ENCODE measurements around the gene KDM5B.
"Not testable (repeated sequence)": the region's sequence is repeated elsewhere in the genome, so short reads cannot be mapped to it uniquely, and the experiment has no call there.

Gene KDM5B

DNA sequence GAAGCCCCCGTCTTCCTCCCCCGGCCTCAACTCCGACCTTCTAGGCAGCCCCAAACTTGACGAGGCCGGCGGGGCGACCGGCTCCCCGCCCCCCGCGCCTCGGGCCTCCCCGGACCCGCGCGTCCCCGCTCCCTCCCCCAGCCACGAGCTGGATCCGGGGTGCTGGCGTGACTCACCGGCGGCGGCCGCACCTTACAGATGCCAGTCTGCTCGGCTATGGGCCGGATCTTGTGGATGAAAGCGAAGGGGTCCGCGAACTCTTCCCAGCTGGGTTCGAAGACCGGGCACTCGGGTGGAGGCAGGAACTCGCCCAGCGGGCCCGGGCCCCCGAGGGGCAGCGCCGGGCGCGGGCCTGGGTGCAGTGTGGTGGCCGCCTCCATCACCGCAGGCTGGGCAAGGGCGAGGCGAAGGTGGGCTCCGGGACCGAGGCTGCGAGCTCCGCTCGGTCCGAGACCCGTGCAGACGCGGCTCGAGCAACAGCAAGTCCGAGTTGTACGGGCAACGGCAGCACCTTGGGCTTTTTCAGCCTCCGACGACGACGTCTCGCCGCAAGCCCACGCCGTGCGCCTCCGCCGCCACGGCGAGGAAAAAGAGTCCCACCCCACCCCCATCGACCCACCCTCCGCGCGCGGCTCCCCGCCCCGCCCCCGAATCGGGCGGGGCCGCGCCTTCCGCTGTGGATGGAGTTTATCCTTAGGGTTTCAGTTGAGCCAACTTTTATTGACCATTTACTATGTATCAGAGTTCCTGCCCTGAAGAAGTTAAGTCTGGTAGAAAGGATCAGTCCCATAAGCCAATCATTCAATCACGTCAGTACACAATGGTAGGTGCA is at the start of gene KDM5B:
Gene KDM5B (minus strand): TSS at position 496 of the 832 bp plus-strand sequence. CDS start 116 bp downstream, at position 380.
- DNase-seq = peak; percentile 68 to 74

DNA sequence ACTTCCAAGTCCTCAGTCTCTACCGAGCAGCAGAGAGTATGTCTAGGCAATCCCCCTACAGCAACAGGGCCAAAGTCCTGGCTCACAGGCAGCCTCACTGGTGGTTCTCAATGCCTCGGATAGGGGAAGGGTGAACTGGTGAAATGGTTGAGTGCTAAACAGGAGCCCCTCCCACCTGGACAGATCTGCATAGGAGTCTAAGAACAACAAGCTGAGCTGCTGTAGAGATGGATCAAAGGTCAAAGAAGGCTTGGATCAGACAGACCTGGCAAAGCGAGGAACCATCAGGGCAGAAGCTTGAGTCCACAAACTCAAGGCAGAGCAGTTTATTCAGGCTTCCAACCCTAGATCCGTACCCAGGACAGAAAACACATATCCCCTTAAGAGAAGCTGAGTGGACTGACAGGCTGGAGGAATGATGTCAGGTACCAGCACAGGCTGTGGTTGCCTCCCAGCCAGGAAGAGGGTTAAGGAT is 49.0 kb upstream of the KDM5B start:
- no peak for DNase-seq

DNA sequence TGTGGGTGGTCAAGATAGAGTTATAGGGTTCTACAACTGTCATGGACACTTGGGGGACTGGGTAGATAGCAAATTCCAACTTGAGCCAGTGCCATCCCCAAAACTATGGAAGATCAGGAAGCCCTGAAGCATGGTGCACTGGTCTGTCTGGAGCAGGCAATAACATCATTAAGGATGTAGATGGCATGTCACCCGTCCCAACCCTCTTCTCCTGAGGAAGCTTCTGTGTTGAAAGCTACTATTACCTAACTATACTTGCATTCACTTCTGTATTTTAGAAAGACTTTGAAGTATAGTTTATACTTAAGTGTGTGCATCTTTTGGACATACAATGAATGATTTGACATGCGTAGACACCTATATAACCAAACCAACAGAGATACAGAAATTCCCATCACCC is 47.8 kb upstream of the KDM5B start:
- DNase-seq = no peak

DNA sequence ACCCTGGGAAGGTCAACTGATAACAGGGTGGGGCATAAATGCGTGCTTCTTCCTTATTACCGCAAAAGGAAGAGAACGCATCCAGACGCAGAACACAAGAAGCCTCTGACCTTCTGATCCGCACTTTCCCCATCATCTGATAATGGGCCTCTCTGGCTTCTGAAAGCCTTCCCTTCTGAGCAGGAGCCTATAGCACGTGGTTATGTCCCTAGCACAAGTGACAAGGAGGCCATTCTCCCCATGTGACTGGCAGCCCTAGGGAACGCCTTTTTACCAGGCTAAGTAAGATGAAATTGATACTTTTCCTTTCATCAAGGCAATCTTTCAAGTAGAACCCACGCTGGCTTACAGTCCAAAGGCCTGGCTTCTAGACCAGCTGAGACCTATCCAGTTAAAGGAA is 46.6 kb upstream of the KDM5B start:
- no peak for DNase-seq

DNA sequence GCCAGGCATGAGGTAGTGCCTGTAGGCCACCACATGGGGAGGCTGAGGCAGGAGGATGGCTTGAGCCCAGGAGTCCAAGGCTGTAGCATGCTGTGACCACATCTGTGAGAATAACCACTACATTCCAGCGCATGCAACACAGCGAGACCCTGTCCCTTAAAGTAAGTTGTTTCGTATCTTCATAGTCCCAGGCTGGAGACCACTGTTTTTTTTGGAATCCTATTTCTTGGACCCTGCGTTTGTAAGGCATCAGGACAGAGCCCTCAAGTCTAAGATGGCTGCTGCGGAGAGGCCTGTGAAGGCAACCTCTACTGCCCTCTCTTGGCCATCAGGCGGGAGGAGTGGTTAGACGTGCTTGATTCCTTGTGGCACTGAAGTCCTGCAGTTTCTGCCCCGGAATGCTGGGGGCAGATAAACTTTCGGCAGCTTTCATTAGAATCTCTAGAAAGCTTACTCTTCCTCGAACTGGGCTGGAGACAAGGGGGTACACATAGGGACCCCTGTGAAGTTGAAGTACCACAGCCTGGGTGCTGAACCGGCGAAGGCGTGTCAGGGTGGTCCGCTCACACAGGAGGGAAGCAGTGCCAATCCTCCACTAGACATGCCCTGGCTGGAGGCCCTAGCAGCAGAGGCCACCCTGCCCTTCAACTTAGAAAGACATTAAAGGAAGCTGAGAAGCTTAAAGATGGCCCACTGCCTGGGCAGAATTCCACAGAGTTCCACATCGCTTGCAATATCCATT is 44.1 kb upstream of the KDM5B start:
- DNase-seq = no peak

DNA sequence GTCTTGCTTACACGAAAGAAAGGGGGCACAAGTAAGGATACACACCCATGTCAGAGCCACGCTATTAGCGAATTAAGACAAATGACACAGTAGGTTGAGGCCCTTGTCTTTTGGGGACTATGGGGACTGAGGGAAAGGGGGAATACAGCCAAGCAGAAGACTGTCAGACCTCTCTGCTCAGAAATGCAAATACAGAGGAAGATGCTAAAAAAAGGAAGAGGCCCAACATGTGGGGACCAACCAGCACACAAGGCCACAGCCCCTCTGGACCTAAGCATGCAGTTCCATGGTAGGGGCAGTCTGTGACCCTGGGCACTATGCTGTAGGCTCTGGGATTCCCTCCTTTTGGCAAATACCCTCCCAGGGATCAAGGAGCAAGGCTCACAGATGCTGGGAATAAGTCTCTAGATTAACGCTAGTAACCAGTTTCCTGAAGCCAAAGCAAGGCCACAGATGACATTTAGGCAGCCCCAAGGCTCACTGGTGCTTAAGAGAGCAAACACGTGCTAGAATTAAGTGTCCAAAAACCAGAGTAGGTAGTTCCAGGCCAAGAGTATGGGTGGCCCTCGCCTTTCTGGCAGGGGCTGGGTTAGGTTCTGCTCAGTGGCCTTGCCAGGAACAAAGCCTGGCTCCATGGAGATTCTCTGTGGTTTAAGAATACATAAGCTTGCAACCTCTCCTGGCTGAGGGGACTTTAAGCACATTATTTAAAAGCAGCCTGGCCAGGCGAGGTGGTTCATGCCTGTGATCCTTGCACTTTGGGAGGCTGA is 42.6 kb upstream of the KDM5B start:
- no peak for DNase-seq

DNA sequence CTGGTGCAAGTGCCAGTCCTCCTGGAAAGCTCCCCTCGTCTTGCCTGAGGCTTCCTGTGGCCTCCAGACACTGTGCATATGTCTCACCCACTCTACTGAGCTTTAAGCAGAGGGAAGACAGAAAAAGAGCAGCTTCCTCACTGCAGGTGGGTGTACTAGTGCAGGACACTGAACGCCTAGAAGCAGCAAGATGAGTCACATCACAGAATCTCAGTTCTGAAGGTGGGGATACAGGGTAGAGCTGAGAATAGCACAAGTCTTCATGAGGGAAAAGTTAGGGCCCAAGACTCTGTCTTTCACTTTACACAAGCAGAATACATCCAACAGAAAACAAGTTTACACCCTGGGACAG is 39.9 kb upstream of the KDM5B start:
- DNase-seq = no peak

DNA sequence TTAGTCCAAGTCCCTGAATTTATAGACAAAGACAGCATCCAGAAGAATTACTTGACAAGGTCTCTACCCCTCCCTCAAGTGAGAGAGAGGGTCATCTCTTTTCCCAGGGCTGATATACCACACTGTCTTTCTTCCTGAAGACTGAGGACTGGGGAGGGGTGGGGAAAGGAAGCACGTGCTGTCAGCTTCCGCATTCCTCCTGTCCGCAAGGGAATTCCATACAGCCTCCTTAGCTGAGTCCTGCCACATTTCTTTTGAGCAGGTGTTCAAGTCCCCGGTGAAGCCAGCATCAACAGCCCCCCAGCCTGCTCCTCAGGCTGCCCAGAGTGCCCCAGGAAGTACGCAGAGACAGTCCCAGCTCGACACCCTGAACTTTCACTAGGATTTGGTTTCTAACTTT is 36.7 kb upstream of the KDM5B start:
- DNase-seq = no peak

DNA sequence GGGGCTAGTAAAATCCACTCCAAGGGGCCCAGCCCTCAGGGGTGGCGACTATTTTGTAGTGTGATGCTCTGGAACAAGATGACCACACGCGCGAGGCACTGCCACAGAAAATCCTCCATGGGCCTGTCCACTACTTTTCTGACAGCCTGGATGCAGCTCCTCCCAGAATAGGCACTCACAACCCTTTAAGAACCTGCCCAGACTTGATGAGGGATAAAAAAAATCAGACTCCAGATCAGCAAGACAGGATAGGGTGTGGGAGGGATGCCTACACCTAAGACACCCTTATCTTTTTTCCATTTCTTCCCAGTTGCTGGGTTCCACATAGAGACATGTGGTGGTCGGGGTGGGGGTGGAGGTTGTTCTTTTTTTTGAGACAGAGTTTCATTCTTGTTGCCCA is 36.0 kb upstream of the KDM5B start:
- no peak for DNase-seq

DNA sequence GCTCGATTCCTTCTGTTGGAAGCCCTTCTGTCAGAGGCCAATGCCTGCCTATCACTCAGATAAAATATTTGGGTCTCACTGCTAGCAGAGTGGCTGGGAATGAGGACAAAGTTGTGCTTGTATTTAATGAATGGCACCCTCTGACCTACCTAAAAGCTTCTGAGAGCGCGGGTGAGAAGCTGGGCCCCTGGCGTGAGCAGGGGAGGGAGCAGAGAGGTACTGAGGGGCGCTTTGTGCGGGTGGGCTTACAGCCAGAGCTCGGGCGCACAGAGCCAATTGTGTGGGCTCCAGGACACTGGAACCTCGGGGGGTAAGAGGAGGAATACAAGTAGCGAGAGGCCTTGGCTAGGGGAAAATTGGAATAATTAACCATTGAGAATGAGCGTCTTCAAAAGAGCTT is 34.9 kb upstream of the KDM5B start:
- DNase-seq = no peak

DNA sequence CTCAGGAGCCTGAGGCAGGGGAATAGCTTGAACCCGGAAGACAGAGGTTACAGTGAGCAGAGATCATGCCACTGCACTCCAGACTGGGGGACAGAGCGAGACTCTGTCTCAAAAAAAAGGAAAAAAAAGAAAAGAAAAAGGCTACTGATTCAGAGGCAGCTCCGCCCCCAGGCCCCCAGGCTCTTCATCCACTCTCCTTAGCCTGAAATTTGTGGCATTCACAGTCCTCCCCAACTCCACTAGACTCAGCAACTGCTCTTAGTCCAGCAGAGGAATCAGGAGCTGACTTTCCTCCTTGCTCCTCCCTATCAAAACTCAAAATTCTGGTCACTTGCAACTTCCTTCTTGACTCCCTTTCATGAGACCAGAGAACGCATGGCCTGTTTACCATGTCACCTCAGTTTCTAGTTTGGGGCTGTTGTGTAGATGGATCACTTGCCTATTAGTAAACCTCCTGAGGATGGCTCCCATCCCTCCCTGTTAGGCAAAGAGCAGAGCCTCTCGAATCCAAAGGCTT is 29.6 kb upstream of the KDM5B start:
- no peak for DNase-seq

DNA sequence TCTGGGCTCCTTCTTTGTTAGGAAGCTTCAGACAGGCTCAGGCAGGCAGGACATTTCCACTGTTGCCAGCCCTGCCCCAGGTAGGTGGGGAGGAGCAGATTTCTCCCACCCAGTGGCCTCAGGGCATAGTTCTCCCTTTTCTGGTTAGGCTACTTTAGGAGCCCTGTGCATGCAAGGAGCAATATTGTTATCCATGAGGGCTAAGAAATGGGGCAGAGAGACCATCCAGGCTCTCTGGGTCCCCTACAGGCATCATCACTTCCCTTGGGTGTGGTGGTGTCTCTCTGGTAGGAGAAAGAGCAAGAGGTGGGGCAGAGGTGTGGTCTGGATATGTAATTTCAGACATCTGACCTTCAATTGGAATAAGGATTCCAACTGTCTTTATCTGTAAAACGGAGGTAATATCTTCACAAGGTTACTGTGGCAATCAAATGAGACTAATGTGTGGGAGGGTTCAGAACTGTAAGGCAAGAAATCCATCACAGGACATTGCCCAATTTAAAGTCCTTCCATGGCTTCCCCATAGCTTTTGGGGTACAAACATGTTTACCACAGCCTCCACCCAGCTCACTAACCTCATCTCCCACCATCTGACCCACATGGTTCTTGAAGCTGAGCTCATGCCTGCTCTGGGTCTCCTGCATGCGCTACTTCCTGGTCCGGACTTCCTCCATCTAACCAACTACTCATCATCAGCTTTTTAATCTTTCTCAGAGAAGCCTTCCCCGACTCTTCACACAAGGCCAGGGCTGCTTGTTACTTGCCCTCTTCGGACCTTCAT is 28.6 kb upstream of the KDM5B start:
- DNase-seq = no peak

DNA sequence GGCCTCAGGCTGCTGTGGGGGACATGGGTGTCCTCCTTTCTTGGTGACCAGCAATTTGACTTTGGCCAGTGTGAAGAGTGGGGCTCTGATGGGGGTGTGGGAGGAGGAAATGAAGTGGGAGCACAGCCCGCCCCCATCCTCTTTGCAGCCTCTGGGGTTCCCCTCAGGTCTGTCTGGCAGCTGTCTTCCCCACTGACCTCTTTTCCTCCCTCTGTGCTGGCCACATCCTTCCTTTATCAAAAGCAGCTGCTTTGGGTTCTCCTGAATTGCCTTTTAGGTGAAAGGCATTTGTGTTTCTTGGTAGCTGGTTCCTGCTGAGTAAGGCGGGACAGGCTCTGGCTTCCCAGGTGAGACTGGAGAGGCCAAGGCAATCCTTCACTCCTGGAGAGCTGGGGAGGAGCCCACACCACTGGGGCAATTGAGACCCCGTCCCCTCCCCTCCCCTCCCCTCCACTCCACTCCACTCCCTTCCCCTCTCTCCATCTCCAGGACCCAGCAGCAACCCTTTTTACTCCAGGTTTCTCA is 27.4 kb upstream of the KDM5B start:
- no peak for DNase-seq

DNA sequence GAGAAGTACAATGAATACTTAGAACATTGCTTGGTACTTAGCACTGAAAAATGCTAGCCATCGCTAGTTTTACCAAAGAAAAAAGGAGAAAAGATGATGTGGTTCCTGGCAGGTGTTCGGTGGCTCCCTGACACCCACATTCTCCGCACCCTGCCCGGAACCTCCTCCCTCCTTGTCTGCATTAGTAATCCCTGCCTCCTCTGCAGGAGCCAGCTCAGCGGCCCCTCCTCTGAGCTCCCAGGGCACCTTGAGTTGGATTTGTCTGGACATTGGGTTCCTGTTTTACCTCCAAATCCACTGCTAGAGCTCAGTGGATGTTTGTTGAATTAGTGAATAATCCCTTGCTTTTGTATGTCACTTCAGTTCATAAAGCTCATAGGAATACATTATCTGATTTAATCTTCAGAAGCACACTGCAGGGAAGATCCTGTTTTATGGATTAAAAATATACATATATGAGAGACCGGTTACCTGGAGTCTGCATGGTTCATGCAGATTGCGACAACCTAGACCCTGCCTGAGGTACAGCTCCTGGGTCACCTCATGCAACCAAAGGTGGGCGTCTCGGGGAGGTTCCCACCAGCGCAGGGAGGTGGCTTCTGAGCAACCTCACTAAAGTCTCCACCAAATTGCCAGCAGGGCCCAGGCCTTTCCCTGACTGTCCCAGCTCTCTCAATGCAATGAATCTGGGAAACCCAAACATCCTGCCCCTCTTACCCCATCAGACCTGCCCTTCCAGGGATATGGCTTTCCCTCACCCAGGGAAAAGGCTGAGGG is 26.7 kb upstream of the KDM5B start:
- DNase-seq = peak in 1 of 2 experiments; percentile 18

DNA sequence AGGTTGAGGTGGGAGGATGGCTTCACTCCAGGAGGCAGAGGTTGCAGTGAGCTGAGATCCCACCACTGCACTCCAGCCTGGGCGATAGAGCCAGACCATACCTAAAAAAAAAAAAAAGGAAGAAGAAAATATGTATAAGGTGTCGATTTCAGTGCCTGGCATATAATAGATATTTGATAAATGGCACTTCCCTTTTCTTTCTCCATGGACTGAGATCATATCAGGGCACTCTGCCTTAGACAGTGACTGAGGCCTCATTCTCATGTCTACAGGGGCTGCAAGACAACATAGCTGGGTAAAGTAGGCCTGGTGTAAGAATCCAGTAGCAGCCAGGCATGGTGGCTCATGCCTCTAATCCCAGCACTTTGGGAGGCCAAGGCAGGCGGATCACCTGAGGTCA is 23.7 kb upstream of the KDM5B start:
- no peak for DNase-seq

DNA sequence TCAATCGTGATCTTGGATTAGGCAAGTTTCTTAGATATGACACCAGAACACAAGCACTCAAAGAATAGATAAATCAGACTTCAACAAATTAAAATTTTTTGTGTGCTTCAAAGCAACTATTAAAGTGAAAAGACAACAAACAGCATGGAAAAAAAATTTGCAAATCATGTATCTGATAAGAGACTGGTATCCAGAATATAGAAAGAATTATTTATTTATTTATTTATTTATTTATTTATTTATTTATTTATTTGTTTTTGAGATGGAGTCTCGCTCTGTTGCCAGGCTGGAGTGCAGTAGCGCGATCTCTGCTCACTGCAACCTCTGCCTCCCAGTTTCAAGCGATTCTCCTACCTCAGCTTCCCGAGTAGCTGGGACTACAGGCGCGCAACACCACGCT is 21.0 kb upstream of the KDM5B start:
- not testable (repeated sequence) for DNase-seq

DNA sequence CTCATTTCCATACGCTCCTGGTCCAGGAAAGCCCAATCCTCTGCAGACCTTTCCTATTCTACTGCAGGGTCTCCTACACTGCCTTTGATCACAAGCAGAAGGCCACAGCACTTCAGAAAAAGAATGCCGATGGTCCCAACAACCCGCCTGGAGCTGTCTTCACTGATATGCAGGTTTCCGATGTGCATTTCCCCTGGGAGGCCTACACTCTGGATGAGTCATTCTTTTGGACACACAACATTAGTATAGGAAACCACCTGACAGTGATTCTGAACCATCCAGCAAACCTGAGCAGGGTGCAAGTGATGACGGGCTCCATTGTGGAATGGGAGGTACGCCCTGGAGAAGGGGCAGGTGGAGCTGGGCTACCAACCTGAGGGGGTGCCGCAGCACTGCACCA is 17.5 kb upstream of the KDM5B start:
- no peak for DNase-seq

DNA sequence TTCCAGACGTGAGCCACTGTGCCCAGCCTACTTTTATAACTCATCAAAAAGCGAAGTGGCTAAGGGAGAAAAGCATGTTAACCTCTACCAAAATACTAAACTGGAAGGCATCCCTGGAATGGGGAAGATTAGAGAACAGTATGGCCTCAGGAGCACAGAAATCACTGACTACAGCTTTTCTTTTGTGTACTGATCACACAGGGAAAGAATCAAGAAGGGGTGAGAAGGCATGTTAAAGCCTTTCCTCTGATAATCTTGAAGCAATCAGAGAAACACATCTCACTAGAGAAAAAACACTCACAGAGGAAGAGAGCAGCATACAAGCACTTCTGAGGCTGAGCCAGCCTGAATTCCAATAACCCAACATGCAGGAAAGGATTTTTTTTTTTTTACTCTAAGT is 13.2 kb upstream of the KDM5B start:
- DNase-seq = no peak

DNA sequence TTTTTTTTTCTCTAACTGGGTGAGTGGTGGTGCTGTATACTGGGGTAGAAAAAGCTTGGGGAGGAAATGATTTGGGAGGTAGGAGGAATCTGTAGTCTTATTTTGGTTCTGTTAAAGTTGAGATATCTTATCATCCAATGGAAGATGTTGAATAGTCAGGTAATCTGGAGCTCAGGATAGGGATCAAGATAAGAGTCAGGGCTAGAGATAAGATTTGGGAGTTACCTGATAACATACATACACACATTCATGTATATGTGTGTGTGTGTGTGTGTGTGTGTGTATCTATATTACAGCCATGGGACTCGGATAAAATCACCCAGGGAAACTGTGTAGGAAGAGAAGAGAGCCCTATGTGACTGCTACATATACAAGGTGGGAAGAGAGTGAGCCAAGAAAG is 10.6 kb upstream of the KDM5B start:
- no peak for DNase-seq

DNA sequence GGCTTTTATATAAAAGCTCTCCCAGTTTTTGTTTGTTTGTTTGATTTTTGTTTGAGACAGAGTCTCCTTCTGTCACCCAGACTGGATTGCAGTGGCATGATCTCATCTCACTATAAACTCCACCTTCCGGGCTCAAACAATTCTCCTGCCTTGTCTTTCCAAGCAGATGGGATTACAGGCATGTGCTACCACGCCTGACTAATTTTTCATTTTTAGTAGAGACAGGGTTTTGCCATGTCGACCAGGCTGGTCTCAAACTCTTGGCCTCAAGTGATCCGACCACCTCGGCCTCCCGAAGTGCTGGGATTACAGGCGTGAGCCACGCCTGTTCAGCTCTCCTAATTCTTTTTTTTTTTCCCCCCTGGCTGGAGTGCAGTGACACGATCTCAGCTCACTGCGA is 6.9 kb upstream of the KDM5B start:
- DNase-seq = no peak

Measured in activated CD4-positive, alpha-beta T cell treated with anti-CD3 and anti-CD28 coated beads, Interleukin-2, amount 50 U/mL, for 4 hours (primary cell).